WERI-Rb-1 (cell line): Measurements from ENCODE around the gene RASL10B.

Experiments
- DNase-seq: peaks from one replicate; pipeline ENCODE4 v3.0.0-alpha.2; 2020
- H3K27ac ChIP-seq: fragments of 250-450 bp; sonication (Bioruptor Pico); 2 replicates; pipeline ENCODE4 v1.5.1; 2020; ENCODE audit warnings: mild to moderate bottlenecking, moderate library complexity
- H3K27me3 ChIP-seq: fragments of 250-450 bp; sonication (Bioruptor Pico); 2 replicates; pipeline ENCODE4 v1.5.1; 2021; ENCODE audit warnings: mild to moderate bottlenecking, low read depth, moderate library complexity; ENCODE audit not compliant: insufficient read depth, severe bottlenecking
- H3K36me3 ChIP-seq: fragments of 250-450 bp; sonication (Bioruptor Pico); 2 replicates; pipeline ENCODE4 v1.5.1; 2020; ENCODE audit warnings: mild to moderate bottlenecking, moderate library complexity
- H3K4me3 ChIP-seq: 2 replicates; pipeline ENCODE4 v1.5.1; 2011; ENCODE audit warnings: low read depth, mild to moderate bottlenecking, control low read depth, low read length
- H3K9me3 ChIP-seq: fragments of 250-450 bp; sonication (Bioruptor Pico); 2 replicates; pipeline ENCODE4 v1.5.1; 2021; ENCODE audit warnings: mild to moderate bottlenecking, moderate library complexity; ENCODE audit not compliant: severe bottlenecking
- TF ChIP-seq, protein P1 (sequence below): IDR thresholded peaks from 2 replicates; pipeline ENCODE4 v1.5.1; 2011; ENCODE audit warnings: low read depth, mild to moderate bottlenecking, control low read depth, inconsistent platforms, low read length

The RASL10B gene

DNA sequence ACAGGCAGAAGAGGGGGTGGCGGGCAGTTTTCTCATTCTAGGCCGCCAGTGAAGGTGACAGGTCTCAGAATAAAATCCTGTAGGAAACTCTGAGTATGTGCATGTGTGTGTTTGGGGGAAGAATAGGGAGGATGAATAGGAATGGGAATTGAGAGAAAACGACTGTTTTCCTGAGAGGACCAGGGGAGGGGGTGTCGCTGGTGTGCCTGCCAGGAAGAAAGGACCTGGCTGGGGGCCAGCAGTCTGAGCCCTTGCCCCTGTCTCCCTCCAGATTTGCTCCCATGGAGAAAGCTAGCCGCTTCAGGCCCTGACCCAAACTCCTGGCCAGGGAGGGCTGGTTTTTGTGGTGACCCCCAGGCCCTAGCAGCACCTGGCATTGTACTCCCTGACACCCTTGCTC lies 43.6 kb downstream of the RASL10B start:
- Histone ChIP-seq H3K27ac (no peak overlapping the region), H3K4me3 (no peak overlapping the region), H3K36me3 (no peaks in the 10 kb centered on the region), H3K9me3 (no peaks in the 10 kb centered on the region), H3K27me3 (no peaks in the 10 kb centered on the region)
- TF ChIP-seq, protein P1, sequence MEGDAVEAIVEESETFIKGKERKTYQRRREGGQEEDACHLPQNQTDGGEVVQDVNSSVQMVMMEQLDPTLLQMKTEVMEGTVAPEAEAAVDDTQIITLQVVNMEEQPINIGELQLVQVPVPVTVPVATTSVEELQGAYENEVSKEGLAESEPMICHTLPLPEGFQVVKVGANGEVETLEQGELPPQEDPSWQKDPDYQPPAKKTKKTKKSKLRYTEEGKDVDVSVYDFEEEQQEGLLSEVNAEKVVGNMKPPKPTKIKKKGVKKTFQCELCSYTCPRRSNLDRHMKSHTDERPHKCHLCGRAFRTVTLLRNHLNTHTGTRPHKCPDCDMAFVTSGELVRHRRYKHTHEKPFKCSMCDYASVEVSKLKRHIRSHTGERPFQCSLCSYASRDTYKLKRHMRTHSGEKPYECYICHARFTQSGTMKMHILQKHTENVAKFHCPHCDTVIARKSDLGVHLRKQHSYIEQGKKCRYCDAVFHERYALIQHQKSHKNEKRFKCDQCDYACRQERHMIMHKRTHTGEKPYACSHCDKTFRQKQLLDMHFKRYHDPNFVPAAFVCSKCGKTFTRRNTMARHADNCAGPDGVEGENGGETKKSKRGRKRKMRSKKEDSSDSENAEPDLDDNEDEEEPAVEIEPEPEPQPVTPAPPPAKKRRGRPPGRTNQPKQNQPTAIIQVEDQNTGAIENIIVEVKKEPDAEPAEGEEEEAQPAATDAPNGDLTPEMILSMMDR: no peak
- no peak for DNase-seq

DNA sequence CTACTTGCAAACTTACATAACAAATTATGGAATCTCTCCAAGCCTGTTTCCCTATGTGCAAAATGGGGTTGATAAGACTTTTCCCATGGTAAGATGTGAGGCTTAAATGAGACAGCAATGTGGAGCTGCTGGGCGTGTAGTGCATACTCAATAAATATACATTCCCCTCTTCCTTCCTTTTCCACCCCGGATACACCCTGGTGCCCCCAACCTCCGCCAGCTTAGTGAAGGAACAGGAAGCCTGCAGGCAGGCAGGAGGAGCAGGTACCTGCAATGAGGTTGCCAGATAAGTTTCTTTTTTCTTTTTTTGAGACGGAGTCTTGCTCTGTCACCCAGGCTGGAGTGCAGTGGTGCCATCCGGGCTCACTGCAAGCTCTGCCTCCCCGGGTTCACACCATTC lies 44.1 kb downstream of the RASL10B start:
- TF ChIP-seq, protein P1: no peak
- no peaks in the 10 kb centered on the region for H3K9me3 ChIP-seq
- no peak overlapping the region for H3K4me3 ChIP-seq
- no peak overlapping the region for H3K27ac ChIP-seq
- no peaks in the 10 kb centered on the region for H3K27me3 ChIP-seq
- no peak for DNase-seq
- no peaks in the 10 kb centered on the region for H3K36me3 ChIP-seq

DNA sequence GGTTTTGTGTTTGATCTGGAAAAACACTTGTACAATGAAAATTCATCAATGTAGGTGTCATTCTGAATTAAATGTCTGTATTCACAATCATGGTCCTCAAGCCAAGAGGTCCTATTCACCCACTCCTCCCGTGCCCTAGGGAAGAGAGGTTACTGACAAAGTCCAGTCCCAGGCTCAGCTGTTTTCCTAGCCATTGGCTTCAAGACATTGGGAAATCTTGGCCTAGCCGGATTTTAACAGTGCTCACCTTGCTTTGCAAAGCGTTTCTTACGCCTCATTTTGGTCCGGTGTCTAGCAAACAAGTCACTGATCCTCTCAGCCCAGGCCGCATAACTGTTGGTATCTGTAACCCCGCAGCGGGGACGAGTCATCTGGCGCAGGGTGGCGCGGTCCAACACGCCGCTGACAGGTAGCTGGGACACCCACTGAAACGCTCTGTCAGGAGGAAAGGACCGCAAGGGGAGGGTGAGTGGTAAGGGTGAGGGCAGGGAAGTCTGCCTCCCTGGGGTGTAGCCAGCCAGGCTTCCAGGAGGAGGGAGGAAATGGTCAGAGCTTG lies 47.3 kb downstream of the RASL10B start:
- no peak overlapping the region for H3K27ac ChIP-seq
- H3K9me3 ChIP-seq: no peaks in the 10 kb centered on the region
- no peak for DNase-seq
- no peaks in the 10 kb centered on the region for H3K27me3 ChIP-seq
- no peaks in the 10 kb centered on the region for H3K36me3 ChIP-seq
- H3K4me3 ChIP-seq: no peak overlapping the region
- TF ChIP-seq, protein P1: no peak

DNA sequence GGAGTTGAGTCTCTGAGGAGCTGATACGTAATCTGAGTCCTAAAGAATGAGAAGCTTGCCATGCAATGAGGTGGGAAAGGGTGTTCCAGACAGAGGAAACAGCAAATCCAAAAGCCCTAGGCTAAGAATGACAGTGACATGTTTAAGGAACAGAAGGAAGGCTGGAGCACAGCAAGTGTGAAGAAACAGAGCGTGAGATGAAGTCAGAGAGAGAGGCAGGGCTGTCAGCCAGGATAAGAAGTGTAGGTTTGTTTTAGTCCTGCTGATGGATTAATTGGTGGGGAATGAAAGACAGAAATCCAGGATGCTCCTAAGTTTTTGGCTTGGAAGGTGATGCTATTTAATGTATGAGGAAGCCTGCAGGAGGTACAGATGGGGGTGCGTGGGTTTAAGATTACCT lies 49.5 kb downstream of the RASL10B start:
- Histone ChIP-seq H3K27ac (no peak overlapping the region), H3K9me3 (no peaks in the 10 kb centered on the region), H3K27me3 (no peaks in the 10 kb centered on the region), H3K36me3 (no peaks in the 10 kb centered on the region), H3K4me3 (no peak overlapping the region)
- DNase-seq: no peak
- TF ChIP-seq, protein P1: no peak

DNA sequence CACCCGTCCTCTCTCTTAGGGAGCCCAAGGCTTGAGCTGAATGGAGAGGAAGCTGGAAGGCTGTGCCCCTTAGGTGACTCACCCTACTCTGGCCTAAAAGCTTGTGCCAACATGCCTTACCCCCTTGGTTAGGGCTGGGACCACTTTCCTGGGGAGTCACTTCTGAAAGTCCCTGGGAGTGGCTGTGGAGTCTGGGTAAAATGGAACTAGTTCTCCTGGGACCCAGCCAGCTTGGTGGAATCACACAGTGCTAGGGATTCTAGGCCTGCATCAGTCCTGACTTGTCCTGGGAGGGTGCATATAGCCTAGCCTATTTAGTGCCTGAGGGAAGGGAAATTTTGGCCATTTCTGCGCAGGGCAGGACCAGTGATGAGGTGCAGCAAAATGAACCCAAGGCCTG lies 53.5 kb downstream of the RASL10B start:
- H3K36me3 ChIP-seq: no peaks in the 10 kb centered on the region
- H3K4me3 ChIP-seq: no peak overlapping the region
- TF ChIP-seq, protein P1: no peak
- no peaks in the 10 kb centered on the region for H3K9me3 ChIP-seq
- no peak for DNase-seq
- H3K27me3 ChIP-seq: no peaks in the 10 kb centered on the region
- H3K27ac ChIP-seq: no peak overlapping the region

DNA sequence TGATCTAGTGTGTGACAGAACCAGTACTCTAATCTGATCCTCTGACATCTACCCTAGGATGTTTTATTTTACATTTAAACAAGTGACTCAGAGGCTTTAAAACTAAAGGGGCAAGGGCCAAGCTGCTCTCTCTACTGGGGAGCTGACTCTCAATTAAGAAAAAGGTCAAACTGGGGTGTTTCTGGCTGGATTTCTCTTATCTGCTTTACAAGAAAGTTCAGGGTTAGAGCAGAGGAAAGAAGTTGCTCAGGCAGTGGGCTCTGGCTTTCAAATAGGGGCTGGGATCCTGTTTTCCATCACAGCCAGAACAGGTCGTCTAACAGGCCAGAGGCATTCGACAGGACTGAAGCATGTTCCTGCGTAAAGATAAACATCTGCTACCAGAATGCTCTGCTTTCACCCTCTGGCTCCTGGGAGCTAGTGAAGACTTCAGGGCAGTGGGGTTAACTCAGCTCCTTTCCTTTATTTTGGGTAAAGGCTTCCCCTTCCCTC lies 55.5 kb downstream of the RASL10B start:
- H3K27me3 ChIP-seq: no peaks in the 10 kb centered on the region
- H3K36me3 ChIP-seq: no peaks in the 10 kb centered on the region
- DNase-seq: no peak
- TF ChIP-seq, protein P1: no peak
- H3K4me3 ChIP-seq: no peak overlapping the region
- no peaks in the 10 kb centered on the region for H3K9me3 ChIP-seq
- no peak overlapping the region for H3K27ac ChIP-seq
